ENCODE measurements around the gene SPAG17.

DNA sequence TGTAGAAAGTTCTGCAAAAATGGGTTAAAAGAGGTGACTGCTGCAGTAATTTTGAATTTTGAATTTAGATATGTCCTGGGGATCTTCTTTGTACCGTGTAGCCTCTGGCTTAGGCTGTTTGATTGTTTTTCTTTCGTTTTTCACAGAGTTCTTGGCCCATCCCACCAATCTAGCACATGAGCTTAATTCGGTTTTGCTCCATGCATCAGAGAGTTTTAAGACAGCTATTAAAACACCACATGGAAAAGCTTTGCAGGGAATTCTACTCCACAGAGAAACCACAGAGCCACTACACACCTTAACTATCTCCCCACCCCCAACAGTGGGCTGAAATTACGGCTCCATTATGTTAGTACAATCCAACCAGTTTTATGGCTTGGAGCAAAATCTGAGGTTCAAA, 25.5 kb downstream of the SPAG17 start:
- TF ChIP-seq GABPA (IDR thresholded peaks at IDR 0.05; ENCODE audit: low read depth) (no peak), POLR2AphosphoS5 (IDR thresholded peaks at IDR 0.05; ENCODE audit: low read depth, low read length) (no peak), ELF1 (IDR thresholded peaks at IDR 0.05) (no peak), SIN3A (IDR thresholded peaks at IDR 0.05; ENCODE audit: borderline replicate concordance, low read depth, low read length) (no peak), EZH2phosphoT487 (IDR thresholded peaks at IDR 0.05; ENCODE audit: borderline replicate concordance, low read depth) (no peak), MXI1 (IDR thresholded peaks at IDR 0.05; ENCODE audit: low read depth, low read length) (no peak), JUND (IDR thresholded peaks at IDR 0.05) (no peak)
- TF ChIP-seq, protein P1, sequence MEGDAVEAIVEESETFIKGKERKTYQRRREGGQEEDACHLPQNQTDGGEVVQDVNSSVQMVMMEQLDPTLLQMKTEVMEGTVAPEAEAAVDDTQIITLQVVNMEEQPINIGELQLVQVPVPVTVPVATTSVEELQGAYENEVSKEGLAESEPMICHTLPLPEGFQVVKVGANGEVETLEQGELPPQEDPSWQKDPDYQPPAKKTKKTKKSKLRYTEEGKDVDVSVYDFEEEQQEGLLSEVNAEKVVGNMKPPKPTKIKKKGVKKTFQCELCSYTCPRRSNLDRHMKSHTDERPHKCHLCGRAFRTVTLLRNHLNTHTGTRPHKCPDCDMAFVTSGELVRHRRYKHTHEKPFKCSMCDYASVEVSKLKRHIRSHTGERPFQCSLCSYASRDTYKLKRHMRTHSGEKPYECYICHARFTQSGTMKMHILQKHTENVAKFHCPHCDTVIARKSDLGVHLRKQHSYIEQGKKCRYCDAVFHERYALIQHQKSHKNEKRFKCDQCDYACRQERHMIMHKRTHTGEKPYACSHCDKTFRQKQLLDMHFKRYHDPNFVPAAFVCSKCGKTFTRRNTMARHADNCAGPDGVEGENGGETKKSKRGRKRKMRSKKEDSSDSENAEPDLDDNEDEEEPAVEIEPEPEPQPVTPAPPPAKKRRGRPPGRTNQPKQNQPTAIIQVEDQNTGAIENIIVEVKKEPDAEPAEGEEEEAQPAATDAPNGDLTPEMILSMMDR (IDR thresholded peaks at IDR 0.05): no peak
- TF ChIP-seq, protein P2, sequence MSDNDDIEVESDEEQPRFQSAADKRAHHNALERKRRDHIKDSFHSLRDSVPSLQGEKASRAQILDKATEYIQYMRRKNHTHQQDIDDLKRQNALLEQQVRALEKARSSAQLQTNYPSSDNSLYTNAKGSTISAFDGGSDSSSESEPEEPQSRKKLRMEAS (IDR thresholded peaks at IDR 0.05; ENCODE audit: low read depth): no peak
